K562 (cell line): ENCODE data around the gene AHCYL2. TPM values are rescaled to one million over a fixed set of nuclear protein-coding genes. Genes with fewer than 3 reads are reported as not detected.

Experiments used
- ATAC-seq: fragments of 200-7000 bp; cut with Tn5 transposase; 3 replicates; pipeline ENCODE4 v1.9.1; 2020; ENCODE audit warnings: moderate library complexity
- BruUV-seq: library from RNA; stranded (reverse); fragments of 400-500 nt; replicated peaks from 2 replicates; lab custom pipeline; 2021; lab: Mats Ljungman, UMichigan
- CTCF ChIA-PET: fragments of 300-600 bp; formaldehyde crosslinking; extraction: SDS; loops from one replicate; lab custom pipeline; 2021; ENCODE audit warnings: low intra/inter-chr PET ratio; lab: Yijun Ruan, JAX
- POLR2A ChIA-PET: fragments of 300-600, 350-650 bp; sonication (Branson Sonifier 250); formaldehyde crosslinking; extraction: SDS; loops from one replicate; lab custom pipeline; 2021; ENCODE audit warnings: antibody characterized with exemption, inconsistent platforms; lab: Yijun Ruan, JAX
- DNase-seq, 4 experiments: peaks; one replicate each; pipeline versions ENCODE4 v3.0.0 to v3.0.0-alpha.2; 2011 to 2018; ENCODE audit warnings: low spot score in 3 of 4, mixed read lengths in 3 of 4; ENCODE audit errors: extremely low read depth in 1 of 4
- FAIRE-seq: peaks from 2 replicates; lab custom pipeline; 2011; peaks lifted over from hg19 to GRCh38; lab: Jason Lieb, UNC
- H2AFZ ChIP-seq: 2 replicates; pipeline ENCODE4 v1.6.0; 2011; ENCODE audit warnings: low read depth, low read length, control low read depth, inconsistent platforms
- H3K27ac ChIP-seq: fragments of 200-600 bp; 3 replicates; pipeline ENCODE4 v1.8.0; 2011; ENCODE audit warnings: low read depth, mild to moderate bottlenecking, control low read depth, inconsistent platforms, low read length, moderate library complexity, mixed read lengths; ENCODE audit errors: extremely low read depth
- H3K27me3 ChIP-seq, 2 experiments: fragments of 300-600 bp in 1 of 2; 2 replicates in 1 of 2; 3 replicates in 1 of 2; pipeline versions ENCODE4 v1.6.0 to v1.8.0; 2011; ENCODE audit warnings: inconsistent platforms in 2 of 2, low read length in 2 of 2, mild to moderate bottlenecking in 1 of 2, mixed read lengths in 1 of 2, moderate library complexity in 1 of 2; ENCODE audit not compliant: control insufficient read depth in 2 of 2, insufficient read depth in 2 of 2
- H3K36me3 ChIP-seq: fragments of 300-600 bp; 3 replicates; pipeline ENCODE4 v1.8.0; 2011; ENCODE audit warnings: mild to moderate bottlenecking, low read length, inconsistent platforms; ENCODE audit not compliant: control insufficient read depth, insufficient read depth
- H3K4me1 ChIP-seq, 2 experiments: fragments of 200-600 bp in 1 of 2; replicated peaks in 1 of 2; 2 replicates in 1 of 2; 3 replicates in 1 of 2; pipeline versions ENCODE4 v1.5.1 to v1.8.0; 2011; ENCODE audit warnings: inconsistent platforms in 2 of 2, low read length in 2 of 2, mild to moderate bottlenecking in 1 of 2, mixed read lengths in 1 of 2, moderate library complexity in 1 of 2; ENCODE audit not compliant: control insufficient read depth in 2 of 2, insufficient read depth in 2 of 2
- H3K4me2 ChIP-seq: 2 replicates; pipeline ENCODE4 v1.6.1; 2011; ENCODE audit warnings: low read length, control low read depth, inconsistent platforms, mixed read lengths; ENCODE audit not compliant: insufficient read depth
- H3K4me3 ChIP-seq: fragments of 200-600 bp; sonication (generic), shearing (Covaris generic); 2 replicates; pipeline ENCODE4 v1.5.1; 2016; ENCODE audit warnings: control low read depth, inconsistent platforms
- H3K79me2 ChIP-seq: fragments of 200-600 bp; 3 replicates; pipeline ENCODE4 v1.8.0; 2011; ENCODE audit warnings: low read length, inconsistent platforms; ENCODE audit not compliant: control insufficient read depth, insufficient read depth
- H3K9ac ChIP-seq, 2 experiments: 2 replicates each; pipeline versions ENCODE4 v1.6.0 to v1.6.1; 2011; ENCODE audit warnings: low read depth in 2 of 2, low read length in 2 of 2, control low read depth in 1 of 2, inconsistent platforms in 1 of 2, mild to moderate bottlenecking in 1 of 2, mixed read lengths in 1 of 2; ENCODE audit not compliant: insufficient read depth in 1 of 2
- H3K9me1 ChIP-seq: one replicate; pipeline ENCODE4 v1.6.0; 2011; ENCODE audit warnings: inconsistent platforms, mild to moderate bottlenecking, low read length, moderate library complexity; ENCODE audit not compliant: control insufficient read depth, insufficient read depth
- H3K9me3 ChIP-seq: replicated peaks from 2 replicates; pipeline ENCODE4 v1.5.1; 2011; ENCODE audit warnings: low read depth, low read length, inconsistent platforms; ENCODE audit not compliant: control insufficient read depth, insufficient read depth
- H4K20me1 ChIP-seq: replicated peaks from 2 replicates; pipeline ENCODE4 v1.6.1; 2011; ENCODE audit warnings: low read length, inconsistent platforms, mixed read lengths; ENCODE audit not compliant: control insufficient read depth, insufficient read depth
- CSDE1 ChIP-seq, 2 experiments: fragments of 450-650 bp; IDR thresholded peaks; 2 replicates each; pipeline ENCODE4 v1.6.1; 2016; ENCODE audit warnings: mild to moderate bottlenecking in 1 of 2
- E2F1 ChIP-seq: sonication (generic); formaldehyde crosslinking; IDR thresholded peaks from 2 replicates; pipeline ENCODE4 v1.8.1; 2023; ENCODE audit warnings: mild to moderate bottlenecking, missing genetic modification reagents, moderate library complexity
- ELF1 ChIP-seq: fragments of 200-800 bp; sonication (Bioruptor generic); IDR thresholded peaks from 2 replicates; pipeline ENCODE4 v1.6.1; 2016; ENCODE audit warnings: missing genetic modification characterization, missing compliant biosample characterization
- HCFC1 ChIP-seq: IDR thresholded peaks from 2 replicates; pipeline ENCODE4 v1.6.1; 2012; ENCODE audit warnings: low read depth, low read length, improper control_type of control experiment
- MBD1 ChIP-seq: fragments of 250-450 bp; sonication (Bioruptor Pico); IDR thresholded peaks from 2 replicates; pipeline ENCODE4 v1.8.0; 2022; ENCODE audit warnings: inconsistent platforms
- MCM2 ChIP-seq: fragments of 450-650 bp; IDR thresholded peaks from 2 replicates; pipeline ENCODE4 v1.6.1; 2017; ENCODE audit warnings: low read depth, mild to moderate bottlenecking
- MTF1 ChIP-seq: fragments of 250-450 bp; sonication (Bioruptor Pico); IDR thresholded peaks from 2 replicates; pipeline ENCODE4 v1.9.0; 2021; ENCODE audit warnings: moderate library complexity, mild to moderate bottlenecking, inconsistent platforms, borderline replicate concordance
- NRF1 ChIP-seq, 2 experiments: fragments of 450-650 bp; IDR thresholded peaks in 1 of 2; conservative IDR thresholded peaks in 1 of 2; 2 replicates each; pipeline ENCODE4 v1.6.1; 2014; ENCODE audit warnings: mild to moderate bottlenecking in 2 of 2
- PCBP2 ChIP-seq: fragments of 200-400 bp; formaldehyde crosslinking; IDR thresholded peaks from 2 replicates; pipeline ENCODE4 v1.6.1; 2018; ENCODE audit warnings: low read length, low read depth, mild to moderate bottlenecking, moderate library complexity; ENCODE audit not compliant: poor library complexity, severe bottlenecking
- PTBP1 ChIP-seq: fragments of 200-400 bp; formaldehyde crosslinking; IDR thresholded peaks from 2 replicates; pipeline ENCODE4 v1.6.1; 2017; ENCODE audit warnings: low read depth, low read length
- STAT5B ChIP-seq: fragments of 250-450 bp; sonication (Bioruptor Pico); IDR thresholded peaks from 2 replicates; pipeline ENCODE4 v1.8.0; 2021; ENCODE audit warnings: mild to moderate bottlenecking, inconsistent platforms
- TARDBP ChIP-seq: fragments of 450-650 bp; IDR thresholded peaks from 2 replicates; pipeline ENCODE4 v1.6.1; 2016
- XRCC3 ChIP-seq: fragments of 450-650 bp; IDR thresholded peaks from 2 replicates; pipeline ENCODE4 v1.6.1; 2017; ENCODE audit warnings: mild to moderate bottlenecking, moderate library complexity
- ZC3H11A ChIP-seq: IDR thresholded peaks from 2 replicates; pipeline ENCODE4 v1.6.1; 2012; ENCODE audit warnings: low read depth, low read length, improper control_type of control experiment
- ZKSCAN1 ChIP-seq: fragments of 150-350 bp; IDR thresholded peaks from 2 replicates; pipeline ENCODE4 v1.6.1; 2016; ENCODE audit warnings: low read depth, low read length
- ZNF518B ChIP-seq: fragments of 250-450 bp; sonication (Bioruptor Pico); IDR thresholded peaks from 2 replicates; pipeline ENCODE4 v1.5.0; 2021; ENCODE audit warnings: mild to moderate bottlenecking, moderate library complexity
- WGBS: fragments of 100-300 bp; shearing (Covaris generic); methylation state at CpG from one replicate; pipeline ENCODE4 v1.1.6; 2016; ENCODE audit warnings: low coverage, mixed read lengths; ENCODE audit not compliant: insufficient coverage; ENCODE audit errors: missing lambda C conversion rate; 5-methylcytosine and 5-hydroxymethylcytosine counted together
- in situ Hi-C: fragments of 300-500 bp; cut with MboI; formaldehyde crosslinking; loops from 4 replicates; pipeline ENCODE4 v1.15.0; 2018; ENCODE audit warnings: inconsistent platforms, mixed read lengths
- intact Hi-C: fragments of 100-400 bp; cut with micrococcal nuclease; formaldehyde crosslinking; loops from 2 replicates; pipeline ENCODE4 v1.14.2; 2022
- polyA plus RNA-seq, 8 experiments: library from polyadenylated mRNA; depleted of rRNA in 4 of 8; stranded (reverse) in 5 of 8; unstranded in 3 of 8; fragments of >200 nt; fragmentation: Nextera tagmentation in 2 of 8; fragmentation: Illumina TruSeq in 1 of 8; extraction: Ambion mirVana in 2 of 8; extraction: Trizol in 1 of 8; gene quantifications; 2 replicates each; pipeline versions ENCODE4 v1.2.1 to v1.2.3, GENCODE V29; 2011 to 2014; ENCODE audit warnings: inconsistent platforms in 1 of 8, missing spikeins in 1 of 8
- total RNA-seq, 7 experiments: library from RNA; depleted of rRNA in 6 of 7; stranded (reverse); fragments of >200 nt in 6 of 7; fragmentation: Illumina TruSeq in 2 of 7; extraction: Trizol in 2 of 7; gene quantifications; 2 replicates each; pipeline versions ENCODE4 v1.2.1 to v1.2.3, GENCODE V29; 2011 to 2021; ENCODE audit warnings: low replicate concordance in 1 of 7

The AHCYL2 gene
- total and polyA plus RNA-seq, 9 of the 15 experiments (the other 6 are each of a cell fraction or from before 2014, with no cell fraction given): 0.93 to 10.5 (median 5.2) TPM

- POLR2A ChIA-PET: no interaction called here
- ATAC-seq: no peak
Measured at GRCh38 chr7:129317450-129317849, 92.6 kb downstream of the AHCYL2 start.

More at GRCh38 chr7:129317450-129317849, 92.6 kb downstream of the AHCYL2 start:
- intact Hi-C loops: no loop called here
- no peak overlapping the region for H3K4me3 ChIP-seq
- CTCF ChIA-PET: no interaction called here
- FAIRE-seq (no peak), DNase-seq (no peak)
- 0 out of 5 replicates have a peak, but pooled peaks cover 2 to 4% of the 10 kb centered on the region in 2 experiments for H3K27me3 ChIP-seq
- WGBS: 5% methylated on average over 2 of the region's 2 CpGs
- no peaks in the 10 kb centered on the region for H3K9me3 ChIP-seq
- H3K27ac ChIP-seq: no peak overlapping the region
- no peak overlapping the region for H3K4me2 ChIP-seq
- H3K36me3 ChIP-seq: no peaks in the 10 kb centered on the region
- TF ChIP-seq MTF1 (CRISPR knock-in tag) (no peak), XRCC3 (no peak), MBD1 (CRISPR knock-in tag) (no peak), ZC3H11A (no peak), ZKSCAN1 (no peak), ELF1 (no peak), TARDBP (no peak), MCM2 (no peak), NRF1 (conservative IDR thresholded peaks at IDR 0.05 in 1 of 2, IDR thresholded peaks at IDR 0.05 in 1 of 2) (no peak), PTBP1 (no peak), PCBP2 (no peak), HCFC1 (no peak), STAT5B (CRISPR knock-in tag) (no peak), ZNF518B (CRISPR knock-in tag) (no peak), E2F1 (CRISPR knock-in tag) (no peak), CSDE1 (IDR thresholded peaks at IDR 0.05) (no peak)
- H3K4me1 ChIP-seq: no peaks in the 10 kb centered on the region
- H3K79me2 ChIP-seq: no peaks in the 10 kb centered on the region
- no peaks in the 10 kb centered on the region for H3K9me1 ChIP-seq
- no TSS peak for BruUV-seq
- H3K9ac ChIP-seq: no peak overlapping the region
- H4K20me1 ChIP-seq: no peaks in the 10 kb centered on the region
- H2AFZ ChIP-seq: no peak overlapping the region
- in situ Hi-C loops: no loop called here
